Measurements from ENCODE around the gene KRT8.

GRCh38 chr12:52892974-52893373, 11.9 kb downstream of the KRT8 start:
- no peak for TF ChIP-seq CTCF (IDR thresholded peaks at IDR 0.05; ENCODE audit: insufficient read depth, low read depth, low read length)
- no peak for TF ChIP-seq EZH2 (IDR thresholded peaks at IDR 0.05; ENCODE audit: insufficient read depth, low read length)
